HEK293 (cell line): Measurements from ENCODE around the gene RTKN.

Experiments used
- CTCF ChIA-PET: fragments of 350-600 bp; formaldehyde crosslinking; extraction: SDS; loops from one replicate; lab custom pipeline; 2021; ENCODE audit warnings: antibody characterized with exemption; lab: Yijun Ruan, JAX
- POLR2A ChIA-PET: fragments of 300-600 bp; formaldehyde crosslinking; extraction: SDS; loops from one replicate; lab custom pipeline; 2020; ENCODE audit warnings: antibody characterized with exemption, inconsistent platforms; lab: Yijun Ruan, JAX
- H3K27ac ChIP-seq: fragments of 200-500 bp; sonication (Bioruptor generic); 2 replicates; pipeline ENCODE4 v1.5.1; 2014; ENCODE audit warnings: low read depth, low read length, control low read depth, inconsistent platforms; ENCODE audit errors: extremely low read depth
- H3K36me3 ChIP-seq, 2 experiments: fragments of 200-500 bp in 1 of 2; sonication (Bioruptor generic) in 1 of 2; 1 replicate in 1 of 2; 2 replicates in 1 of 2; pipeline ENCODE4 v1.5.1; 2014 to 2017; ENCODE audit warnings: inconsistent platforms in 2 of 2, low read length in 2 of 2; ENCODE audit not compliant: control insufficient read depth in 2 of 2, insufficient read depth in 1 of 2
- H3K4me1 ChIP-seq: fragments of 200-500 bp; sonication (Bioruptor generic); 2 replicates; pipeline ENCODE4 v1.5.1; 2014; ENCODE audit warnings: mild to moderate bottlenecking, low read length, inconsistent platforms; ENCODE audit not compliant: control insufficient read depth, insufficient read depth
- H3K4me3 ChIP-seq: 2 replicates; pipeline ENCODE4 v1.5.1; 2011; ENCODE audit warnings: low read depth, mild to moderate bottlenecking, control low read depth, low read length, moderate library complexity
- H3K9me3 ChIP-seq: fragments of 200-500 bp; sonication (Bioruptor generic); 2 replicates; pipeline ENCODE4 v1.5.1; 2014; ENCODE audit warnings: low read depth, low read length, inconsistent platforms; ENCODE audit not compliant: control insufficient read depth, insufficient read depth
- BCL11A ChIP-seq: fragments of 450-650 bp; formaldehyde crosslinking; IDR thresholded peaks from 2 replicates; pipeline ENCODE4 v1.5.1; 2016; ENCODE audit warnings: low read depth, missing biosample characterization, missing genetic modification characterization
- GLIS1 ChIP-seq: fragments of 450-650 bp; formaldehyde crosslinking; IDR thresholded peaks from 2 replicates; pipeline ENCODE4 v1.5.1; 2016; ENCODE audit warnings: missing biosample characterization, missing genetic modification characterization
- HOXC10 ChIP-seq: sonication (generic); formaldehyde crosslinking; IDR thresholded peaks from 2 replicates; pipeline ENCODE4 v1.8.1; 2023; ENCODE audit warnings: mild to moderate bottlenecking, missing genetic modification reagents
- MYNN ChIP-seq: fragments of 450-650 bp; formaldehyde crosslinking; IDR thresholded peaks from 2 replicates; pipeline ENCODE4 v1.5.1; 2016; ENCODE audit warnings: missing biosample characterization, missing genetic modification characterization, borderline replicate concordance
- SALL2 ChIP-seq: fragments of 450-650 bp; formaldehyde crosslinking; IDR thresholded peaks from 2 replicates; pipeline ENCODE4 v1.5.0; 2017; ENCODE audit warnings: missing biosample characterization, mild to moderate bottlenecking, missing genetic modification characterization, borderline replicate concordance
- SCRT2 ChIP-seq: fragments of 450-650 bp; formaldehyde crosslinking; IDR thresholded peaks from 2 replicates; pipeline ENCODE4 v1.5.1; 2016; ENCODE audit warnings: missing biosample characterization, missing genetic modification characterization
- SETDB1 ChIP-seq: IDR thresholded peaks from one replicate; pipeline ENCODE4 v1.6.1; 2017; ENCODE audit warnings: mild to moderate bottlenecking, low read length, moderate library complexity, mixed read lengths; ENCODE audit not compliant: insufficient read length
- TRIM28 ChIP-seq: IDR thresholded peaks from 2 replicates; pipeline ENCODE4 v1.6.1; 2011; ENCODE audit warnings: low read length, control low read depth, borderline replicate concordance
- TSHZ1 ChIP-seq: fragments of 450-650 bp; formaldehyde crosslinking; IDR thresholded peaks from 2 replicates; pipeline ENCODE4 v1.5.1; 2016; ENCODE audit warnings: missing biosample characterization, missing genetic modification characterization, borderline replicate concordance
- ZBTB20 ChIP-seq: fragments of 450-650 bp; formaldehyde crosslinking; IDR thresholded peaks from 2 replicates; pipeline ENCODE4 v1.5.1; 2016; ENCODE audit warnings: missing biosample characterization, missing genetic modification characterization
- ZBTB48 ChIP-seq: fragments of 450-650 bp; formaldehyde crosslinking; IDR thresholded peaks from 2 replicates; pipeline ENCODE4 v1.5.1; 2016; ENCODE audit warnings: missing biosample characterization, missing genetic modification characterization
- ZNF10 ChIP-seq: fragments of 450-650 bp; formaldehyde crosslinking; IDR thresholded peaks from 2 replicates; pipeline ENCODE4 v1.5.1; 2017; ENCODE audit warnings: missing biosample characterization, missing genetic modification characterization
- ZNF174 ChIP-seq: fragments of 450-650 bp; formaldehyde crosslinking; IDR thresholded peaks from 2 replicates; pipeline ENCODE4 v1.5.0; 2017; ENCODE audit warnings: missing biosample characterization, mild to moderate bottlenecking, missing genetic modification characterization
- ZNF18 ChIP-seq: fragments of 450-650 bp; formaldehyde crosslinking; IDR thresholded peaks from 2 replicates; pipeline ENCODE4 v1.5.1; 2016; ENCODE audit warnings: missing biosample characterization, missing genetic modification characterization
- ZNF2 ChIP-seq: fragments of 450-650 bp; formaldehyde crosslinking; IDR thresholded peaks from 2 replicates; pipeline ENCODE4 v1.5.1; 2016; ENCODE audit warnings: missing biosample characterization, missing genetic modification characterization
- ZNF223 ChIP-seq: fragments of 450-650 bp; formaldehyde crosslinking; IDR thresholded peaks from 2 replicates; pipeline ENCODE4 v1.5.1; 2016; ENCODE audit warnings: missing biosample characterization, missing genetic modification characterization
- ZNF23 ChIP-seq: fragments of 450-650 bp; formaldehyde crosslinking; IDR thresholded peaks from 2 replicates; pipeline ENCODE4 v1.5.1; 2016; ENCODE audit warnings: missing biosample characterization, missing genetic modification characterization, borderline replicate concordance
- ZNF280C ChIP-seq: fragments of 450-650 bp; formaldehyde crosslinking; IDR thresholded peaks from 2 replicates; pipeline ENCODE4 v1.5.1; 2016; ENCODE audit warnings: missing biosample characterization, missing genetic modification characterization
- ZNF341 ChIP-seq: fragments of 450-650 bp; formaldehyde crosslinking; IDR thresholded peaks from 2 replicates; pipeline ENCODE4; 2016; ENCODE audit warnings: low read depth, missing biosample characterization, missing genetic modification characterization
- ZNF366 ChIP-seq: fragments of 450-650 bp; formaldehyde crosslinking; conservative IDR thresholded peaks from 2 replicates; pipeline ENCODE4 v1.5.1; 2016; ENCODE audit warnings: missing biosample characterization, missing genetic modification characterization
- ZNF423 ChIP-seq: fragments of 450-650 bp; formaldehyde crosslinking; IDR thresholded peaks from 2 replicates; pipeline ENCODE4 v1.5.1; 2016; ENCODE audit warnings: missing biosample characterization, missing genetic modification characterization
- ZNF549 ChIP-seq: fragments of 450-650 bp; IDR thresholded peaks from 2 replicates; pipeline ENCODE4 v1.5.1; 2018; ENCODE audit warnings: missing biosample characterization, missing genetic modification characterization, mild to moderate bottlenecking, inconsistent platforms, moderate library complexity
- ZNF555 ChIP-seq: fragments of 450-650 bp; formaldehyde crosslinking; conservative IDR thresholded peaks from 2 replicates; pipeline ENCODE4 v1.5.1; 2017; ENCODE audit warnings: missing biosample characterization, mild to moderate bottlenecking, missing genetic modification characterization, inconsistent platforms
- ZNF660 ChIP-seq: fragments of 450-650 bp; IDR thresholded peaks from 2 replicates; pipeline ENCODE4 v1.5.1; 2018; ENCODE audit warnings: missing biosample characterization, mild to moderate bottlenecking, missing genetic modification characterization
- ZNF677 ChIP-seq: fragments of 450-650 bp; IDR thresholded peaks from 2 replicates; pipeline ENCODE4 v1.5.0; 2018; ENCODE audit warnings: missing biosample characterization, mild to moderate bottlenecking, missing genetic modification characterization, moderate library complexity
- ZNF768 ChIP-seq: fragments of 450-650 bp; formaldehyde crosslinking; IDR thresholded peaks from 2 replicates; pipeline ENCODE4 v1.5.1; 2018; ENCODE audit warnings: missing biosample characterization, mild to moderate bottlenecking, missing genetic modification characterization
- TF ChIP-seq, protein P1 (sequence below): fragments of 450-650 bp; formaldehyde crosslinking; conservative IDR thresholded peaks from 2 replicates; pipeline ENCODE4 v1.5.1; 2016; ENCODE audit warnings: low read depth, missing biosample characterization, missing genetic modification characterization

The RTKN gene

DNA sequence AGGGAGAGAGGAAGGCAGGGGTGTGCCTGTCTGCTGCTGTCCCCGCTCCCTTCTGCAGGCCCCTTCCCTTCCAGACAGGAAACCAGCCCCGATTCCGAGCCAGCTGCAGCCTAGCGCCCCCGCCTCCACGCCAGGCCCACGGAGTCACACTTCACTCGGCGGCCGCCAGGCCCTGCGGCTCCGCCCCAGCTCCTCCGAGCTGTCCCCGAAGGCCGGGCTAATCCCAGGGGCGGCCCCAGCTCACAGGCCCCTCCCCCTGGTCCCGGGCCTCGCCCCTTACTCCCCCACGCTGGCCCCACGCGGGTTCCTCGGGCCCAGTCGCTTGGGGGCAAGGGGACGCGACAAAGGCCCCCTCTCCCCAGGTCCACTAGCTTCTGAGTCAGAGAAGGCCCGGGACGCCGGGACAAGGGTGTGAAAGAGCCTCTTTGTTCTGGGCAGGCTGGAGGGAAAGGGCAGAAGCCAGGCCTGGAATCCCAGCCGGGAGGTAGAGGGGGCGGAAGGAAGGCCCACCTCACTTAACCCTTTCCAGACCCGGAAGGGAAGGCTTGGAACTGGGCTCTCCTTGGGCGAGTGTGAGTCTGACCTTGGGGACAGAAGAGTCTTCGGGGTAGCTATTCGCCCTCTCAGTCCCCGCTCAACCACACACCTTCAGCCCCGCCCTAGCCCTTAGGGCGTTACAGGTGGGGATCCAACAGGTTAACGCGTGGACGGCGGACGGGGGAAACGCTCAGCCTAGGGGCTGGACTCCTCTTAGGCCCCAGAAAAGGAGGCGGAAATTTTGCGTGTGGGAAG is 1.2 kb downstream of the RTKN start:
- Histone ChIP-seq H3K4me1 (peaks cover 7% of the 10 kb centered on the region), H3K4me3 (peak overlapping the region; percentile 56), H3K9me3 (no peaks in the 10 kb centered on the region), H3K27ac (peak overlapping the region; percentile 68), H3K36me3 (peaks cover 0 to 35% of the 10 kb centered on the region in 2 experiments; a peak in 1 of 3 replicates)
- ChIA-PET POLR2A (interaction anchor here (0.6 to 2.4 kb wide), 22 partner anchors 9 to 433 kb away, joined by 3 to 40 read pairs (median 4); partner anchors contain the start of genes AUP1, C2orf81, CCDC142 and DCTN1), CTCF (interaction anchor here (0.6 to 2.5 kb wide), 6 partner anchors 10 to 145 kb away, joined by 3 to 6 read pairs (median 4); no protein-coding TSS in a partner anchor)
- TF ChIP-seq ZNF223 (tag by site-specific recombination) (no peak), HOXC10 (no peak), SALL2 (tag by site-specific recombination) (no peak), ZBTB48 (peak; percentile 61), ZNF280C (no peak), ZNF366 (tag by site-specific recombination) (no peak), TRIM28 (0 out of 2 replicates have a peak, but pooled peaks have one; percentile 21), ZNF549 (tag by site-specific recombination) (no peak), ZNF10 (tag by site-specific recombination) (no peak), ZNF23 (tag by site-specific recombination) (no peak), ZNF660 (tag by site-specific recombination) (0 out of 2 replicates have a peak, but pooled peaks have one; percentile 39), ZNF174 (tag by site-specific recombination) (no peak), ZBTB20 (tag by site-specific recombination) (peak; percentile 84), TSHZ1 (tag by site-specific recombination) (no peak), ZNF677 (tag by site-specific recombination) (no peak), ZNF18 (tag by site-specific recombination) (peak; percentile 45), GLIS1 (tag by site-specific recombination) (peak; percentile 88), SETDB1 (no peak), ZNF768 (tag by site-specific recombination) (no peak), ZNF2 (tag by site-specific recombination) (no peak), BCL11A (tag by site-specific recombination) (peak; percentile 36; the same call in 1 of the 2 replicates), ZNF555 (no peak), ZNF423 (tag by site-specific recombination) (no peak), SCRT2 (tag by site-specific recombination) (peak; percentile 100), MYNN (tag by site-specific recombination) (0 out of 2 replicates have a peak, but pooled peaks have one; percentile 8), ZNF341 (tag by site-specific recombination) (peak; percentile 33; the same call in 1 of the 2 replicates)
- TF ChIP-seq, protein P1, sequence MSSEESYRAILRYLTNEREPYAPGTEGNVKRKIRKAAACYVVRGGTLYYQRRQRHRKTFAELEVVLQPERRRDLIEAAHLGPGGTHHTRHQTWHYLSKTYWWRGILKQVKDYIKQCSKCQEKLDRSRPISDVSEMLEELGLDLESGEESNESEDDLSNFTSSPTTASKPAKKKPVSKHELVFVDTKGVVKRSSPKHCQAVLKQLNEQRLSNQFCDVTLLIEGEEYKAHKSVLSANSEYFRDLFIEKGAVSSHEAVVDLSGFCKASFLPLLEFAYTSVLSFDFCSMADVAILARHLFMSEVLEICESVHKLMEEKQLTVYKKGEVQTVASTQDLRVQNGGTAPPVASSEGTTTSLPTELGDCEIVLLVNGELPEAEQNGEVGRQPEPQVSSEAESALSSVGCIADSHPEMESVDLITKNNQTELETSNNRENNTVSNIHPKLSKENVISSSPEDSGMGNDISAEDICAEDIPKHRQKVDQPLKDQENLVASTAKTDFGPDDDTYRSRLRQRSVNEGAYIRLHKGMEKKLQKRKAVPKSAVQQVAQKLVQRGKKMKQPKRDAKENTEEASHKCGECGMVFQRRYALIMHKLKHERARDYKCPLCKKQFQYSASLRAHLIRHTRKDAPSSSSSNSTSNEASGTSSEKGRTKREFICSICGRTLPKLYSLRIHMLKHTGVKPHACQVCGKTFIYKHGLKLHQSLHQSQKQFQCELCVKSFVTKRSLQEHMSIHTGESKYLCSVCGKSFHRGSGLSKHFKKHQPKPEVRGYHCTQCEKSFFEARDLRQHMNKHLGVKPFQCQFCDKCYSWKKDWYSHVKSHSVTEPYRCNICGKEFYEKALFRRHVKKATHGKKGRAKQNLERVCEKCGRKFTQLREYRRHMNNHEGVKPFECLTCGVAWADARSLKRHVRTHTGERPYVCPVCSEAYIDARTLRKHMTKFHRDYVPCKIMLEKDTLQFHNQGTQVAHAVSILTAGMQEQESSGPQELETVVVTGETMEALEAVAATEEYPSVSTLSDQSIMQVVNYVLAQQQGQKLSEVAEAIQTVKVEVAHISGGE (tag by site-specific recombination) = peak; percentile 60
